ENCODE results near the gene CGNL1. TPM values are rescaled to one million over a fixed set of nuclear protein-coding genes. Genes with fewer than 3 reads are reported as not detected.

The CGNL1 gene
- total and polyA plus RNA-seq, 7 donors, result 0.69 to 7.2 (median 2.4) TPM

GRCh38 chr15:57443486-57443885 lies 67.2 kb downstream of the CGNL1 start:
- TF ChIP-seq POLR2A (IDR thresholded peaks at IDR 0.05) (no peak), EP300 (IDR thresholded peaks at IDR 0.05) (no peak), POLR2AphosphoS5 (IDR thresholded peaks at IDR 0.05) (no peak)
- TF ChIP-seq, protein P1, sequence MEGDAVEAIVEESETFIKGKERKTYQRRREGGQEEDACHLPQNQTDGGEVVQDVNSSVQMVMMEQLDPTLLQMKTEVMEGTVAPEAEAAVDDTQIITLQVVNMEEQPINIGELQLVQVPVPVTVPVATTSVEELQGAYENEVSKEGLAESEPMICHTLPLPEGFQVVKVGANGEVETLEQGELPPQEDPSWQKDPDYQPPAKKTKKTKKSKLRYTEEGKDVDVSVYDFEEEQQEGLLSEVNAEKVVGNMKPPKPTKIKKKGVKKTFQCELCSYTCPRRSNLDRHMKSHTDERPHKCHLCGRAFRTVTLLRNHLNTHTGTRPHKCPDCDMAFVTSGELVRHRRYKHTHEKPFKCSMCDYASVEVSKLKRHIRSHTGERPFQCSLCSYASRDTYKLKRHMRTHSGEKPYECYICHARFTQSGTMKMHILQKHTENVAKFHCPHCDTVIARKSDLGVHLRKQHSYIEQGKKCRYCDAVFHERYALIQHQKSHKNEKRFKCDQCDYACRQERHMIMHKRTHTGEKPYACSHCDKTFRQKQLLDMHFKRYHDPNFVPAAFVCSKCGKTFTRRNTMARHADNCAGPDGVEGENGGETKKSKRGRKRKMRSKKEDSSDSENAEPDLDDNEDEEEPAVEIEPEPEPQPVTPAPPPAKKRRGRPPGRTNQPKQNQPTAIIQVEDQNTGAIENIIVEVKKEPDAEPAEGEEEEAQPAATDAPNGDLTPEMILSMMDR (IDR thresholded peaks at IDR 0.05), result no peak
- intact Hi-C loops (cut with DNase I), result no loop called here

GRCh38 chr15:57444877-57445513 lies 68.7 kb downstream of the CGNL1 start:
- Histone ChIP-seq H3K4me3 (no peak overlapping the region), H3K36me3 (no peaks in the 10 kb centered on the region), H3K9me3 (no peaks in the 10 kb centered on the region), H3K4me1 (no peaks in the 10 kb centered on the region), H3K27me3 (no peaks in the 10 kb centered on the region), H3K27ac (no peak overlapping the region)
- 83 to 88% methylated on average over 5 of the region's 5 CpGs for WGBS, 2 donors
- intact Hi-C loops (cut with DNase I), result no loop called here
- no peak for DNase-seq
- TF ChIP-seq EP300 (IDR thresholded peaks at IDR 0.05) (no peak), POLR2A (IDR thresholded peaks at IDR 0.05) (no peak), POLR2AphosphoS5 (IDR thresholded peaks at IDR 0.05) (no peak)
- TF ChIP-seq, protein P1 (IDR thresholded peaks at IDR 0.05), result no peak

More at GRCh38 chr15:57443486-57443885, 67.2 kb downstream of the CGNL1 start:
- no peak for DNase-seq
- 88 to 94% methylated on average over 8 of the region's 8 CpGs for WGBS, 2 donors
- Histone ChIP-seq H3K27ac (no peak overlapping the region), H3K27me3 (no peaks in the 10 kb centered on the region), H3K4me3 (no peak overlapping the region), H3K4me1 (no peaks in the 10 kb centered on the region), H3K9me3 (no peaks in the 10 kb centered on the region), H3K36me3 (no peaks in the 10 kb centered on the region)

GRCh38 chr15:57445872-57446271 lies 69.6 kb downstream of the CGNL1 start:
- Histone ChIP-seq H3K27me3 (no peaks in the 10 kb centered on the region), H3K9me3 (no peaks in the 10 kb centered on the region), H3K36me3 (no peaks in the 10 kb centered on the region), H3K27ac (no peak overlapping the region), H3K4me1 (no peaks in the 10 kb centered on the region), H3K4me3 (no peak overlapping the region)
- intact Hi-C loops (cut with DNase I), result no loop called here
- WGBS, 2 donors, result 95 to 100% methylated on average over 1 of the region's 1 CpG
- no peak for DNase-seq
- no peak for TF ChIP-seq POLR2A (IDR thresholded peaks at IDR 0.05)
- TF ChIP-seq POLR2AphosphoS5 (IDR thresholded peaks at IDR 0.05), result no peak
- TF ChIP-seq, protein P1 (IDR thresholded peaks at IDR 0.05), result no peak
- TF ChIP-seq EP300 (IDR thresholded peaks at IDR 0.05), result no peak

- Histone ChIP-seq H3K4me3 (no peak overlapping the region), H3K9me3 (no peaks in the 10 kb centered on the region), H3K27me3 (no peaks in the 10 kb centered on the region), H3K36me3 (no peaks in the 10 kb centered on the region), H3K27ac (no peak overlapping the region), H3K4me1 (no peaks in the 10 kb centered on the region)
- TF ChIP-seq, protein P1 (IDR thresholded peaks at IDR 0.05), result no peak
- TF ChIP-seq POLR2A (IDR thresholded peaks at IDR 0.05) (no peak), EP300 (IDR thresholded peaks at IDR 0.05) (no peak), POLR2AphosphoS5 (IDR thresholded peaks at IDR 0.05) (no peak)
- WGBS, 2 donors, result 87 to 88% methylated on average over 3 of the region's 3 CpGs
- intact Hi-C loops (cut with DNase I), result no loop called here
- DNase-seq, result no peak
Measured at GRCh38 chr15:57446393-57446792, 70.1 kb downstream of the CGNL1 start.

DNA sequence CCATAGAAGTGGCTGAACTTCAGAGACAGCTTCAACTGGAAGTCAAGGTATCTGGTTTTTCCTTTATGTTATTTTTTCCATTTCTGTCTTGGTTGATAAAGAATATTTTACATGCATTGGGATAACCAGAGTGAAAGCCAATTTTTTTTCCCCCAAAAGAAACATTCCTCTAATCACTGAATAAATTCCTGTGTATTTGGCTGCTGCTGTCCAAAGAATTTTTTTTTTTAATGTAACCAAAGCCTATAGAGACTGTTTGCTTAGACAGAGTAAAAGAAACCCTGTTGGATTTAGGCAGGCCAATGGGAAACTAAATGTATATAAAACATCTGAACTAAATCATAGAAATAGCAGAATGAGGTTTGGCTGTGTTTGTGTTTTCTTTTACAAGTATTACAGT lies 75.2 kb downstream of the CGNL1 start:
- intact Hi-C loops (cut with DNase I), result no loop called here
- no peak for TF ChIP-seq EP300 (IDR thresholded peaks at IDR 0.05)
- no peak for TF ChIP-seq POLR2AphosphoS5 (IDR thresholded peaks at IDR 0.05)
- H3K9me3 ChIP-seq, result no peaks in the 10 kb centered on the region

More for the DNA sequence above, 75.2 kb downstream of the CGNL1 start:
- no peak for DNase-seq
- no peak overlapping the region for H3K4me3 ChIP-seq
- H3K4me1 ChIP-seq, result no peaks in the 10 kb centered on the region
- no peaks in the 10 kb centered on the region for H3K27me3 ChIP-seq
- H3K27ac ChIP-seq, result no peak overlapping the region
- H3K36me3 ChIP-seq, result no peaks in the 10 kb centered on the region
